PC-3 (cell line): Measurements from ENCODE around the gene LAMTOR5. TPM values are rescaled to one million over a fixed set of nuclear protein-coding genes. Genes with fewer than 3 reads are reported as not detected.
"Not testable (repeated sequence)": the region's sequence is repeated elsewhere in the genome, so short reads cannot be mapped to it uniquely, and the experiment has no call there.

ENCODE experiments used
- ATAC-seq: fragments of 200-7000 bp; cut with Tn5 transposase; 2 replicates; pipeline ENCODE4 v1.9.1; 2020; ENCODE audit warnings: mild to moderate bottlenecking, moderate library complexity
- BruUV-seq: library from RNA; stranded (reverse); fragments of 400-500 nt; replicated peaks from 2 replicates; lab custom pipeline; 2021; lab: Mats Ljungman, UMichigan
- CTCF ChIA-PET: fragments of 300-600 bp; sonication (Branson Sonifier 250); formaldehyde crosslinking; loops from one replicate; lab custom pipeline; 2022; ENCODE audit warnings: antibody characterized with exemption; lab: Charles Lee
- POLR2A ChIA-PET: fragments of 300-600 bp; sonication (Branson Sonifier 250); formaldehyde crosslinking; loops from one replicate; lab custom pipeline; 2022; ENCODE audit warnings: antibody characterized with exemption; ENCODE audit not compliant: unreplicated experiment; lab: Charles Lee
- DNase-seq: peaks from one replicate; pipeline ENCODE4 v3.0.0-alpha.2; 2015
- H2AFZ ChIP-seq: fragments of 300-600 bp; sonication (generic); 2 replicates; pipeline ENCODE4 v1.6.0; 2016; ENCODE audit warnings: antibody characterized with exemption, low read length
- H3F3A ChIP-seq: fragments of 300-600 bp; sonication (generic); one replicate; pipeline ENCODE4 v1.6.0; 2017; ENCODE audit warnings: antibody characterized with exemption, low read length, control low read depth, mild to moderate bottlenecking; ENCODE audit not compliant: unreplicated experiment
- H3K27ac ChIP-seq: fragments of 300-600 bp; sonication (generic); 2 replicates; pipeline ENCODE4 v1.5.1; 2016; ENCODE audit warnings: mild to moderate bottlenecking, low read length
- H3K27me3 ChIP-seq: fragments of 300-600 bp; sonication (generic); 2 replicates; pipeline ENCODE4 v1.6.1; 2016; ENCODE audit warnings: low read length, mixed read lengths
- H3K36me3 ChIP-seq: fragments of 300-600 bp; sonication (generic); 2 replicates; pipeline ENCODE4 v1.6.1; 2016; ENCODE audit warnings: low read depth, mixed run types, low read length, mixed read lengths
- H3K4me1 ChIP-seq: fragments of 300-600 bp; sonication (generic); 2 replicates; pipeline ENCODE4 v1.5.1; 2016; ENCODE audit warnings: low read length; ENCODE audit not compliant: insufficient read depth
- H3K4me2 ChIP-seq: fragments of 300-600 bp; sonication (generic); 2 replicates; pipeline ENCODE4 v1.6.0; 2016; ENCODE audit warnings: low read length
- H3K4me3 ChIP-seq: fragments of 300-600 bp; sonication (generic); 2 replicates; pipeline ENCODE4 v1.5.1; 2016; ENCODE audit warnings: mild to moderate bottlenecking, low read length, mixed read lengths
- H3K79me2 ChIP-seq: fragments of 300-600 bp; sonication (generic); 2 replicates; pipeline ENCODE4 v1.6.1; 2017; ENCODE audit warnings: low read length, mixed read lengths
- H3K9ac ChIP-seq: fragments of 300-600 bp; sonication (generic); 2 replicates; pipeline ENCODE4 v1.6.0; 2016; ENCODE audit warnings: mild to moderate bottlenecking, low read length
- H3K9me2 ChIP-seq: fragments of 300-600 bp; sonication (generic); replicated peaks from 2 replicates; pipeline ENCODE4 v1.6.1; 2016; ENCODE audit warnings: mixed run types, low read length, mixed read lengths
- H3K9me3 ChIP-seq: fragments of 300-600 bp; sonication (generic); 2 replicates; pipeline ENCODE4 v1.6.1; 2016; ENCODE audit warnings: low read length, mixed read lengths
- H4K20me1 ChIP-seq: fragments of 300-600 bp; sonication (generic); 2 replicates; pipeline ENCODE4 v1.6.1; 2016; ENCODE audit warnings: low read length, mixed read lengths
- CTCF ChIP-seq: fragments of 300-600 bp; sonication (generic); conservative IDR thresholded peaks from 2 replicates; pipeline ENCODE4 v1.5.1; 2017; ENCODE audit warnings: antibody characterized with exemption, low read depth, mild to moderate bottlenecking, low read length
- EZH2 ChIP-seq: fragments of 300-600 bp; sonication (generic); IDR thresholded peaks from one replicate; pipeline ENCODE4 v1.6.1; 2017; ENCODE audit warnings: antibody characterized with exemption, mild to moderate bottlenecking, low read length; ENCODE audit not compliant: unreplicated experiment
- EZH2phosphoT487 ChIP-seq: fragments of 300-600 bp; sonication (generic); IDR thresholded peaks from 2 replicates; pipeline ENCODE4 v1.6.1; 2018; ENCODE audit warnings: mild to moderate bottlenecking, antibody characterized with exemption, low read length, borderline replicate concordance
- intact Hi-C: fragments of 100-400 bp; cut with micrococcal nuclease; formaldehyde crosslinking; loops from 2 replicates; pipeline ENCODE4 v1.9.0; 2023
- total RNA-seq: library from RNA; depleted of rRNA; stranded (reverse); fragments of >200 nt; gene quantifications from 2 replicates; pipeline ENCODE4 v1.2.3, GENCODE V29; 2014

Gene LAMTOR5
- total RNA-seq, 1 experiment from 2014 or later, result 143 TPM

- H3K9ac ChIP-seq, result no peak overlapping the region
- H2AFZ ChIP-seq, result no peak overlapping the region
- ChIA-PET POLR2A (no interaction called here), CTCF (no interaction called here)
- DNase-seq (no peak), ATAC-seq (no peak)
- no peaks in the 10 kb centered on the region for H3K9me2 ChIP-seq
- BruUV-seq, result no TSS peak
- no peaks in the 10 kb centered on the region for H4K20me1 ChIP-seq
- no peaks in the 10 kb centered on the region for H3K9me3 ChIP-seq
- H3K79me2 ChIP-seq, result no peaks in the 10 kb centered on the region
- H3K27me3 ChIP-seq, result 0 out of 2 replicates have a peak, but pooled peaks cover 2% of the 10 kb centered on the region
- H3K4me2 ChIP-seq, result no peak overlapping the region
- H3F3A ChIP-seq, result no peaks in the 10 kb centered on the region
- no peaks in the 10 kb centered on the region for H3K4me1 ChIP-seq
- H3K27ac ChIP-seq, result no peak overlapping the region
- H3K4me3 ChIP-seq, result no peak overlapping the region
- intact Hi-C loops, result no loop called here
- H3K36me3 ChIP-seq, result no peaks in the 10 kb centered on the region
- TF ChIP-seq EZH2phosphoT487, result no peak
- TF ChIP-seq CTCF, result no peak
- no peak for TF ChIP-seq EZH2
These were observed 31.4 kb upstream of the LAMTOR5 start for GRCh38 chr1:110438893-110439292.

DNA sequence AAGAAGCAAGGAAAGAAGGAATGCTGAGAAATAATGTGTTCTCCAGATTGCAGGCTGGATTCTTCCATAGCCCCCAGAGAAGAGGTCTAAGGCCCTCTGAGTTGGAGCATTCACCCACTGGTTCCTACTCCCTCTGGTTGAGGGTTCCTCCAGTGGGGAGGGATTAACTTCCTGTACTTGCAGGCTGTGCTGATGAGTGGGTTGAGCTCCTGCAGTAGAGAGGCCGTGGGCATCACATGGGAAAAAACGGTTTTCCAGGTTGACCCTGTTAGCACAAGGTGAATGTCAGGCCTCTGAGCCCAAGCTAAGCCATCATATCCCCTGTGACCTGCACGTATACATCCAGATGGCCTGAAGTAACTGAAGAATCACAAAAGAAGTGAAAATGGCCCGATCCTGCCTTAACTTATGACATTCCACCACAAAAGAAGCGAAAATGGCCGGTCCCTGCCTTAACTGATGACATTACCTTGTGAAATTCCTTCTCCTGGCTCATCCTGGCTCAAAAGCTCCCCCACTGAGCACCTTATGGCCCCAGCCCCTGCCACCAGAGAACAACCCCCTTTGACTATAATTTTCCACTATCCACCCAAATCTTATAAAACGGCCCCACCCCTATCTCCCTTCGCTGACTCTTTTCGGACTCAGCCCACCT is 30.3 kb upstream of the LAMTOR5 start:
- H3K9me2 ChIP-seq, H3K4me3 ChIP-seq, H3K27me3 ChIP-seq, H2AFZ ChIP-seq, H3K9me3 ChIP-seq, H3K9ac ChIP-seq, ATAC-seq, POLR2A ChIA-PET, CTCF ChIA-PET, H4K20me1 ChIP-seq, H3F3A ChIP-seq, BruUV-seq, H3K4me1 ChIP-seq, H3K79me2 ChIP-seq, H3K4me2 ChIP-seq, intact Hi-C loops, H3K27ac ChIP-seq, DNase-seq, H3K36me3 ChIP-seq: not testable (repeated sequence)

DNA sequence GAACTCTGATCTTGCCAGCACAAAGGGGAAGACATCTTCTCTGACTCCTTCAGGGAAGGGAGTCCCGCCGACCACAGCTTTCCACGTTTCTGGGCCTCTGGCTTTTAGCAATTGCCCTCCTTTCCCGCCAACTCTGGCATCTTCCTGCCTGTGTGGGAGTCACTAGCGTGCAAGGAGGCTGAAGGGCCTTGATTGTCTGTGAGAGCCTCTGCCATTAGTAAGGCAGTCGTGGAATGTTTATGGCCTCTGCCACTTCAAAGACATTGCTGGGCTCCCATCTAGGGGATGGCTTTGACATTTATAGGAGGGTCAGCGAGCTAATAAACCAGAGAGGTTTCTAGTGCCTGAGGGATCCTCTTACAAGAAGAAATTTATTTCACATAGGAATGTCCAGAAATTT is 29.1 kb upstream of the LAMTOR5 start:
- H3K79me2 ChIP-seq, result no peaks in the 10 kb centered on the region
- no peaks in the 10 kb centered on the region for H4K20me1 ChIP-seq
- H3K9me3 ChIP-seq, result no peaks in the 10 kb centered on the region
- no peak overlapping the region for H3K4me2 ChIP-seq
- no peak for TF ChIP-seq CTCF
- no peak for TF ChIP-seq EZH2
- no peak for TF ChIP-seq EZH2phosphoT487
- H3K27me3 ChIP-seq, result peaks cover 8% of the 10 kb centered on the region; the same call in 1 of the 2 replicates
- ATAC-seq (no peak), DNase-seq (no peak)
- ChIA-PET CTCF (no interaction called here), POLR2A (no interaction called here)
- H3K4me3 ChIP-seq, result no peak overlapping the region
- no peaks in the 10 kb centered on the region for H3K9me2 ChIP-seq
- H3K27ac ChIP-seq, result no peak overlapping the region
- H3K36me3 ChIP-seq, result no peaks in the 10 kb centered on the region
- intact Hi-C loops, result no loop called here
- H2AFZ ChIP-seq, result no peak overlapping the region
- no peaks in the 10 kb centered on the region for H3K4me1 ChIP-seq
- H3K9ac ChIP-seq, result no peak overlapping the region
- no peaks in the 10 kb centered on the region for H3F3A ChIP-seq
- BruUV-seq, result no TSS peak
